Neural cell (in vitro differentiated cells): Measurements from ENCODE around the gene TEX14. TPM values are rescaled to one million over a fixed set of nuclear protein-coding genes. Genes with fewer than 3 reads are reported as not detected.

Source experiments
- H2AFZ ChIP-seq: fragments of 200-600, 300-800 bp; sonication (generic), shearing (Covaris generic); 2 replicates; pipeline ENCODE4 v1.6.0; 2014; ENCODE audit warnings: low read depth, mild to moderate bottlenecking, antibody characterized with exemption, low read length, moderate library complexity
- H3F3A ChIP-seq: fragments of 200-600 bp; shearing (Covaris generic); 2 replicates; pipeline ENCODE4 v1.6.1; 2016; ENCODE audit warnings: mild to moderate bottlenecking, moderate library complexity, mixed read lengths, antibody characterized with exemption, low read length; ENCODE audit not compliant: insufficient read depth, poor library complexity, severe bottlenecking
- H3K27ac ChIP-seq: fragments of 200-600, 300-800 bp; sonication (generic), shearing (Covaris generic); 2 replicates; pipeline ENCODE4 v1.5.1; 2014; ENCODE audit warnings: mild to moderate bottlenecking, low read length, moderate library complexity
- H3K27me3 ChIP-seq: fragments of 300-800, 200-600 bp; sonication (generic), shearing (Covaris generic); 2 replicates; pipeline ENCODE4 v1.6.0; 2014; ENCODE audit warnings: mild to moderate bottlenecking, low read depth, low read length, moderate library complexity; ENCODE audit not compliant: insufficient read depth
- H3K36me3 ChIP-seq: fragments of 300-800, 200-600 bp; sonication (generic), shearing (Covaris generic); 2 replicates; pipeline ENCODE4 v1.5.1; 2014; ENCODE audit warnings: mild to moderate bottlenecking, antibody characterized with exemption, low read length, moderate library complexity; ENCODE audit not compliant: insufficient read depth
- H3K4me2 ChIP-seq: fragments of 300-800, 200-600 bp; sonication (generic), shearing (Covaris generic); 2 replicates; pipeline ENCODE4 v1.6.0; 2014; ENCODE audit warnings: mild to moderate bottlenecking, low read length
- H3K4me3 ChIP-seq: fragments of 300-800, 200-600 bp; sonication (generic), shearing (Covaris generic); 2 replicates; pipeline ENCODE4 v1.5.1; 2014; ENCODE audit warnings: mild to moderate bottlenecking, low read length, moderate library complexity
- H3K79me2 ChIP-seq: fragments of 200-600 bp; shearing (Covaris generic); replicated peaks from 2 replicates; pipeline ENCODE4 v1.6.0; 2014; ENCODE audit warnings: mild to moderate bottlenecking, low read length, moderate library complexity; ENCODE audit not compliant: insufficient read depth
- H3K9ac ChIP-seq: fragments of 300-800, 200-600 bp; sonication (generic), shearing (Covaris generic); 2 replicates; pipeline ENCODE4 v1.6.1; 2016; ENCODE audit warnings: mild to moderate bottlenecking, low read length, mixed read lengths
- H3K9me2 ChIP-seq: fragments of 200-600 bp; shearing (Covaris generic); 2 replicates; pipeline ENCODE4 v1.6.1; 2016; ENCODE audit warnings: mild to moderate bottlenecking, low read length, mixed read lengths; ENCODE audit not compliant: insufficient read depth
- H3K9me3 ChIP-seq: fragments of 200-600, 300-800 bp; sonication (generic), shearing (Covaris generic); 2 replicates; pipeline ENCODE4 v1.6.1; 2016; ENCODE audit warnings: mild to moderate bottlenecking, mixed run types, low read length, moderate library complexity, mixed read lengths
- H4K20me1 ChIP-seq: fragments of 200-600 bp; shearing (Covaris generic); 2 replicates; pipeline ENCODE4 v1.6.1; 2016; ENCODE audit warnings: mild to moderate bottlenecking, mixed run types; ENCODE audit not compliant: insufficient read depth
- CTCF ChIP-seq: fragments of 450-650 bp; IDR thresholded peaks from 2 replicates; pipeline ENCODE4 v1.5.1; 2014; ENCODE audit warnings: antibody characterized with exemption, mild to moderate bottlenecking, moderate library complexity; ENCODE audit not compliant: poor library complexity, severe bottlenecking
- EP300 ChIP-seq: fragments of 450-650 bp; conservative IDR thresholded peaks from 2 replicates; pipeline ENCODE4 v1.6.1; 2014; ENCODE audit warnings: antibody characterized with exemption, mild to moderate bottlenecking, moderate library complexity; ENCODE audit not compliant: poor library complexity, severe bottlenecking
- EZH2 ChIP-seq: fragments of 200-600, 300-800 bp; shearing (Covaris generic), sonication (generic); IDR thresholded peaks from 2 replicates; pipeline ENCODE4 v1.6.1; 2014; ENCODE audit warnings: antibody characterized with exemption, low read length, borderline replicate concordance, mild to moderate bottlenecking; ENCODE audit not compliant: insufficient read depth, poor library complexity, severe bottlenecking
- MXI1 ChIP-seq: fragments of 450-650 bp; conservative IDR thresholded peaks from 2 replicates; pipeline ENCODE4 v1.6.1; 2014; ENCODE audit warnings: antibody characterized with exemption, mild to moderate bottlenecking; ENCODE audit not compliant: poor library complexity, severe bottlenecking
- POLR2AphosphoS5 ChIP-seq: IDR thresholded peaks from 2 replicates; pipeline ENCODE4 v1.6.1; 2012
- RAD21 ChIP-seq: fragments of 450-650 bp; conservative IDR thresholded peaks from 2 replicates; pipeline ENCODE4 v1.6.1; 2014; ENCODE audit warnings: antibody characterized with exemption, mild to moderate bottlenecking, moderate library complexity
- REST ChIP-seq: IDR thresholded peaks from 2 replicates; pipeline ENCODE4 v1.6.1; 2012; ENCODE audit warnings: borderline replicate concordance
- SMC3 ChIP-seq: fragments of 450-650 bp; conservative IDR thresholded peaks from 2 replicates; pipeline ENCODE4 v1.6.1; 2014; ENCODE audit warnings: antibody characterized with exemption, mild to moderate bottlenecking, moderate library complexity; ENCODE audit not compliant: poor library complexity
- TAF1 ChIP-seq: IDR thresholded peaks from 2 replicates; pipeline ENCODE4 v1.6.1; 2012; ENCODE audit warnings: low read depth
- polyA plus RNA-seq: library from polyadenylated mRNA; depleted of rRNA; stranded (reverse); fragments of >200 nt; gene quantifications from 2 replicates; pipeline ENCODE4 v1.2.3, GENCODE V29; 2014

TEX14 gene
- polyA plus RNA-seq, 1 donor from 2014 or later = 1.4 TPM

- TF ChIP-seq POLR2AphosphoS5 = no peak
- TF ChIP-seq MXI1 = no peak
- TF ChIP-seq CTCF = no peak
- TF ChIP-seq RAD21 = no peak
- TF ChIP-seq TAF1 = no peak
- Histone ChIP-seq H3K4me3 (no peak overlapping the region), H3K4me2 (no peak overlapping the region), H3K79me2 (no peaks in the 10 kb centered on the region), H3K36me3 (no peaks in the 10 kb centered on the region), H3K9ac (no peak overlapping the region), H2AFZ (no peak overlapping the region), H3K27me3 (no peaks in the 10 kb centered on the region), H3K9me3 (no peaks in the 10 kb centered on the region), H4K20me1 (no peaks in the 10 kb centered on the region), H3F3A (no peaks in the 10 kb centered on the region), H3K9me2 (no peaks in the 10 kb centered on the region), H3K27ac (no peak overlapping the region)
These were observed 19.9 kb downstream of the TEX14 start for GRCh38 chr17:58671969-58672368.

GRCh38 chr17:58669853-58670252, 22.0 kb downstream of the TEX14 start:
- TF ChIP-seq POLR2AphosphoS5 = no peak
- no peak for TF ChIP-seq RAD21
- no peak for TF ChIP-seq EZH2
- TF ChIP-seq TAF1 = no peak
- no peak for TF ChIP-seq REST
- TF ChIP-seq EP300 = no peak
- TF ChIP-seq MXI1 = no peak
- no peak for TF ChIP-seq CTCF
- TF ChIP-seq SMC3 = no peak

More at GRCh38 chr17:58669853-58670252, 22.0 kb downstream of the TEX14 start:
- H3K9me3 ChIP-seq = no peaks in the 10 kb centered on the region
- no peaks in the 10 kb centered on the region for H3K79me2 ChIP-seq
- no peaks in the 10 kb centered on the region for H3K36me3 ChIP-seq
- no peaks in the 10 kb centered on the region for H3F3A ChIP-seq
- no peaks in the 10 kb centered on the region for H4K20me1 ChIP-seq
- no peaks in the 10 kb centered on the region for H3K9me2 ChIP-seq
- no peak overlapping the region for H3K4me3 ChIP-seq
- no peak overlapping the region for H3K27ac ChIP-seq
- H2AFZ ChIP-seq = no peak overlapping the region
- no peak overlapping the region for H3K4me2 ChIP-seq
- H3K9ac ChIP-seq = no peak overlapping the region
- no peaks in the 10 kb centered on the region for H3K27me3 ChIP-seq
